Left lobe of liver (tissue), 2 donors: ENCODE results near the gene OR2V1. TPM values are rescaled to one million over a fixed set of nuclear protein-coding genes. Genes with fewer than 3 reads are reported as not detected.
"Not testable (repeated sequence)": the region's sequence is repeated elsewhere in the genome, so short reads cannot be mapped to it uniquely, and the experiment has no call there.

Experiments used
- ATAC-seq: fragments of 200-7000 bp; cut with Tn5 transposase; one replicate; pipeline ENCODE4 v1.9.1; 2020; ENCODE audit warnings: mild to moderate bottlenecking, moderate library complexity
- DNase-seq: peaks from one replicate; pipeline ENCODE4 v3.0.0-alpha.2; 2020; ENCODE audit warnings: low spot score
- total RNA-seq: library from RNA; stranded (reverse); gene quantifications from one replicate; pipeline ENCODE4 v1.2.1, GENCODE V29; 2021
- donor health status: DM: no; HTN: no; CAD: no; lungs with moderate emphysema.
- donor health status: DM: no; HTN: yes; CAD: no.

OR2V1 gene
- total RNA-seq, 1 donor from 2014 or later = not detected

DNA sequence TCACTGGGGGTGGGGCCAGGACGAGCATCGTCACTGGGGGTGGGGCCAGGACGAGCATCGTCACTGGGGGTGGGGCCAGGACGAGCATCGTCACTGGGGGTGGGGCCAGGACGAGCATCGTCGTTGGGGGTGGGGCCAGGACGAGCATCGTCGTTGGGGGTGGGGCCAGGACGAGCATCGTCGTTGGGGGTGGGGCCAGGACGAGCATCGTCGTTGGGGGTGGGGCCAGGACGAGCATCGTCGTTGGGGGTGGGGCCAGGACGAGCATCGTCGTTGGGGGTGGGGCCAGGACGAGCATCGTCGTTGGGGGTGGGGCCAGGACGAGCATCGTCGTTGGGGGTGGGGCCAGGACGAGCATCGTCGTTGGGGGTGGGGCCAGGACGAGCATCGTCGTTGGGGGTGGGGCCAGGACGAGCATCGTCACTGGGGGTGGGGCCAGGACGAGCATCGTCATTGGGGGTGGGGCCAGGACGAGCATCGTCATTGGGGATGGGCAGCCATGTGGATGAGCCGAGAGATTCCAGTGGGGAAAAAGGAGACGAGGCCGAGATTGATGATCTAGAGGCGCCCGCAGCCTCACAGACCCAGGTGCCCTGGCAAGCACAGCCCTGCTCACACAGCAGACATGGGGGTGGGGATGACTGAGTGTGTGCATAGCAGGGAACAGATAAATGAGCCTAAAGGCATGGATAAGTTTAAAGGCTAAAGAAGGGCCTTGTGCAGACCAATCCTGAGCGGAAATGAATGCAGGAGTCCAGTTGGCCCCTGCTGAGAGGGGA lies 30.0 kb upstream of the OR2V1 start:
- DNase-seq, ATAC-seq: not testable (repeated sequence)

DNA sequence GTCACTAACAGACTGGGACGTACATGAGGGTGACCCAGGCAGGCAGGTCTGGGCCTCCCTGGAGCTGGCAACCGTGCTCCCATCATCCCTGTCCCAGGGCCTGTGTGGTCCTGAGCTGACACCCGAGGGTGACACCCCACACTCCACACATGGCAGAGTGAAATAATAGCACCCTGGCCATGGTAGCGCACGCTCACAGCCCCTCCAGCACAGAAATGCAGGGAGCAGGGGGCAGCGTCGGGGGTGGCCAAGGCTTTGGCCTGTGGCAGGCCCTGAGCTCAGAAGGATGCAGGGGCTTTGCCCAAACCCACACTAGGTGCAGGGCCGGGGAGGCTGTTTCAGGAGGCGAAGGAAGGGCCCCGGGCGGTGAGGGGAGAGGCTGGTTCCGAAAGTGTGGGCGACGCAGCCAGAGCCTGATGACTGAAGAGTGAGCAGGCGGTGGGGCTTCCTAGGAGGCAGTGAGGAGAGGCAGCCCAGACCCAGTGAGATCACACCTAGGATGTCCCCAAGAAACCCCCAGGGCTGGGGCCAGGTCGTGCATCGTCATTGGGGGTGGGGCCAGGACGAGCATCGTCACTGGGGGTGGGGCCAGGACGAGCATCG lies 29.3 kb upstream of the OR2V1 start:
- peak; percentile 7 for ATAC-seq

DNA sequence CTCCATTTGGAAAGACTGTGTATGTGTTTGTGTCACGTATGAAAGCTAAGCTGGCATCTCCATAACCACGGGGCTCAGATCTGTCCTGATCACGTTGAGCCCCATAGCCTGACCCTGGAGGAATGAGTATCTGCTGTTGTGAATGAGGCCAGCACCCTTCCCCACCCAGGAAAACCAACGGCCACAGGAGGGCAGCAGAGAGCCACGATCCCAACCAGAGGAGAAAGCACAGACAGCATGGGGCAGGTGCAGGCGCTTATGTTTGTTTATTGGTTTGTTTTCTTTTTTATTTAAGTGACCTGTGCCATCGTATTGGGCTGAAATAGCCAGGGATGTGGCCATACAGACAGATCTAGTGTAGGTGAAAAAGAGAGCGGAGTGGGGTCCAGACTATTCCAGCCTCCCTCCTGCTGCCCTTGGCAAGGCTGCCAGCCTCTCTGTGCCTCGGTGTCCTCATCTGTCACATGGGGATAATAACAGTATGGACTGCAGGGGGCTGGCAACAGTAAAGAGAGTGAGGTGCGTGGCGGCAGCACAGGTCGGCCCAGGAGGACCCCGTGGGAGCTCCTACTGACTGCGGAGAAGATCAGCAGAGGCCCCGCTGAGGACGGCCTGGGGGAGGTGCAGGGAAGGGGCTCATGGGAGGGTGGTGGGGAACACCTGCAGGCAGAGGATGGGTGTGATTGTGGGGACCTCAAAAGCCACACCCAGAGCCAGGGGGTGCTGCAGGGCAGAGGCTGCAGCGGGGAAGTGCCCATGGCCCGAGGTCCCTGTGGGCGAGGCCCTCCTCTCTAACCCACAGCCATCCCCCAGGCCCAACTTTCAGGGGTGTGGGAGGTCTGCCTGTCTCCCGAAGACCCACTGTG lies 28.6 kb upstream of the OR2V1 start:
- ATAC-seq (peak; percentile 99), DNase-seq (peak; percentile 89)

More for the DNA sequence above, 29.3 kb upstream of the OR2V1 start:
- DNase-seq = no peak

DNA sequence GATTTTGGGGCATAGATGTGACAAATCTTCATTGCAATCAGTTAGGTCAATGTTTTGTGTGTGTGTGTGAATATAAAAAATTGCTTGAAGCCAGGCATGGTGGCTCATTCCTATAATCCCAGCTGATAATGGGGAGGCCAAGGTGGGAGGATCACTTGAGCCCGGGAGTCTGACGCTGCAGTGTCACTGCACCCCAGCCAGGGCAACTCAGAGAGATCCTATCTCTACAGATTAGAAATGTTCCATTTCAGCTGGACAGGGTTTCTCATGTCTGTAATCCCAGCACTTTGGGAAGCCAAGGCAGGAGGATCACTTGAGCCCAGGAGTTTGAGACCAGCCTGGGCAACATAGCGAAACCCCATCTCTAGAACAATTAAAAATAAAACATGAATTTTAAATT lies 27.9 kb upstream of the OR2V1 start:
- ATAC-seq (no peak), DNase-seq (no peak)

DNA sequence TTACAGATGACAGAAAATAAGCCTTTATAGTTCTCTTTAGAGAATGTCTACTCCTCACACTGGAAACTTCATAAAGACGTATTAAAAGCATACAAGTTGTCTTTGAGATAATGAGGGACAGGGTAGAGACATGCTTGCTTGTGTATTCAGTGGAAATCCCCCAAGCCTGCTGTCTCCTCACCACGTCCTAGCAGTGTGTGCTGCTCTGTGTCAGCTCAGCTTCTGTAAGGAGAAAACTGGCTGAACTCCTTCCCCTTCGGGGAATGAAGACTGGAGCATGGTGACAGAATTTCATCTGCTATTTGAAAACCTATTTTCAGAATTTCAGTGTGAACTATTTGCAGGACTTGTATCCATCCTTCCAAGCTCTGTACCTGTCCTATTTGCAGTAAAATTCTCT lies 25.8 kb upstream of the OR2V1 start:
- DNase-seq = no peak
- no peak for ATAC-seq

DNA sequence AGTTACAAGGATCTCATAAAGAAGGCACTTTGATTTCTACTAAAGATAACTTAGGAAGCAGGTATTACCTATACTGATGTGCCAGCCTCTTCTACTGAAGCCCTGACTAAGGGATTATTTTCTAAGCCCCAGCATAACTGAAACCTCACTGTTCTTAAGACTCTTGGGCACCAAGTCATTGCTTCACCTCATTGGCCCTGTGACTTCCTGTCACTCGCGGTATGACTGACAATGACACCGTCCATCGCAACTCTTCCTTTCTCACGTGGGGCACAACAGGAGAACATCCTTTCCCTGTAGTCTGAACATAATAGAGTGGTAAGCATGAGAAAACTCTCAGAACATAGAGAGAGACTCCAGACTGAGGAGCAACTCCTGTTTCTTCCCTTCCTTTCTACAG lies 22.8 kb upstream of the OR2V1 start:
- ATAC-seq = no peak
- DNase-seq = no peak

DNA sequence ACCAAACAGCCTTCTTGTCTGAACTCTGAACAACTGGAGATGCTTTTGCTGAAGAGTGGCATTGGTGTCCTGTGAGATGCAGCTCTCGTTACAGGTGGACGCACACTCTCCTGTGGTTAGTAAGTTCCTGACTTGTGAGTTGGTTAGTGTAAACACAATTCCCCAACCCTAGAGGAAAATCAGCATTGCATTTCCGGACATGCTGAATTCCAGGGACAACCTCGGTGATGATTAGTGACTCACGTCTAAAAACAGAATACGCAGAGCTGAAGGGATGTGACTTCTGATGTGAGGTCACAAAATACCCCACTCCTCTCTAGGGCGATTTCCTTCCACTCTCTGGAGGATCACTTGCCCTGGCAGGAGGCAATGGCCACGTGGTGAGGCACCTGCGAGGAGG lies 21.4 kb upstream of the OR2V1 start:
- DNase-seq (no peak), ATAC-seq (no peak)

DNA sequence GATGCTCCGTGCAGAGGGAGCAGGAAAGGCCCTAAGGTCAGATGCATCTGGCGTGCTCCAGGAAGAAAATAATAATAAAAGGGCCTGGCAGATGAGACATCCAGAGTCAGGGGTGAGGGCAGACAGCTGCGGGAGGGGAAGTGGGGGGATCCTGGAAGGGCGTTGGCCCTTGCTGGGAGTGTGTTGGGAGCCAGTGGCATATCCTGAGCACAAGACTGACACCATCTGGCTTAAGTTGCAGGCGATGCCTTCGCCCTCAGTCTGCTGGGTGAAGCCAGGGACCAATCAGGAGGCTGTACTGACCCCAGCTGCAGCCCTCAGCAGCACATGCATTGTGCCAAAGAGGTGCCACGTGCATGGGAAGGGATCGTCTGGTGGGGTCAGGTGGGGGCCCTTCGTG lies 20.2 kb upstream of the OR2V1 start:
- ATAC-seq = peak; percentile 45

DNA sequence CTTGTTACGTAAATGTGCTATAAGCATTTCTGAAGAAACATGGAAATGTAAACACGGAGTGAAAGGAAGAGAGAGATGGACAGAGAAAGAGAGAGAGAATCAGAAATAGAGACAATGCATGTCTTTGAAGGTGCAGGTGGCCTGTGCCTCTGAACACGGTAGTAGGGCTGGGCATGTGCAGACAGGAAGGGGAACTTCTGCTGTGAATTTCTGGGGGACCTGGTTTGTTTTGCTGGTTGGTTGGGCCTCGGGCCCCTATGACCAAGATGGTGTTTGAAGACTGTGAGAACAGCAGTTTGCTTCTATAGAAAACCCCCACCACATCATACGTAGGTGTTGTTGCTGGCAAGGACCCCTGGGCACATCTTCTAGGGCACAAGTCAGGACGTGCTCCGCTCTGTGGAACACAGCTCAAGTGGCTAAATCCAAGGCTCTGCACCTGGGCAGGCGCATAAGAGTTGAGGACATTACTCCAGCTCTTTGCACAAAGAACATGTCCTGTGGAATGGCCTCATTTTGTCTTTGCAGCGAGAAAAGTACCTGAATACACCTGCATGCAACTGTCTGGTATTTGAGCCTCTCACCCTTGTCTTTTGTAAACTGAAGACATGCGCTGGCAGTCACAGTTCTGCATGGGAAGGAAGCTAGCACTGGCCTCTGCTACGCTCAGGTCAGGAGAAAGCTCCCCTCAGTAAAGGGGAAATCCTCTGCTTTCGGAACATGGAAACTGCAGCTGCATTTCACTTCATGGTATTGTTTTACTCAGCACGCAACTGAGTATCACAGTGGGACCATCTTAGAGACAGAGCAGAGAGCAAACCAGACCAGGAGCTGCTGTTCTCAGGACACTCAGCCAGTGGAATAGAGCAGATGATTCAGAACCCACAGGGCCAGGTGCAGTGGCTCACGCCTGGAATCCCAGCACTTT lies 19.1 kb upstream of the OR2V1 start:
- ATAC-seq (peak; percentile 26), DNase-seq (no peak)

More for the DNA sequence above, 20.2 kb upstream of the OR2V1 start:
- DNase-seq = no peak

DNA sequence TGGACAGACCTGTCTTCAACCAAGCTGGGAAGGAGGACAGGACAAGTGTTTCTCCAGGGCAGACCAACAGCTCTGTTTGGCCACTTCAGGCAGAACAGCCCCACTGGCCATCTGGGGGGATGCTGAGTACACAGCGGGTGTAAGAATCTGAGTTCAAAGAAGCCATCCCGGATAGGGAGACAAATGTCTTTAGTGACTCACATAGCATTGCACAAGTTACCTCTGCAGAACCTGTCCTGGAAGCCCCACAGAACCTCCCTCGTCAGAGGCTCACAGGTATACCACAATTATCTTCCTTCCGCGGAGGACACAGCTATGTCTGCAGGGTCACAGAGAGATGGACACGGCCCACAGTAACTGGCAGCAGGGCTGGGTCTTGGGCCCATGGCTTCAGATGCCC lies 18.4 kb upstream of the OR2V1 start:
- ATAC-seq (no peak), DNase-seq (no peak)

DNA sequence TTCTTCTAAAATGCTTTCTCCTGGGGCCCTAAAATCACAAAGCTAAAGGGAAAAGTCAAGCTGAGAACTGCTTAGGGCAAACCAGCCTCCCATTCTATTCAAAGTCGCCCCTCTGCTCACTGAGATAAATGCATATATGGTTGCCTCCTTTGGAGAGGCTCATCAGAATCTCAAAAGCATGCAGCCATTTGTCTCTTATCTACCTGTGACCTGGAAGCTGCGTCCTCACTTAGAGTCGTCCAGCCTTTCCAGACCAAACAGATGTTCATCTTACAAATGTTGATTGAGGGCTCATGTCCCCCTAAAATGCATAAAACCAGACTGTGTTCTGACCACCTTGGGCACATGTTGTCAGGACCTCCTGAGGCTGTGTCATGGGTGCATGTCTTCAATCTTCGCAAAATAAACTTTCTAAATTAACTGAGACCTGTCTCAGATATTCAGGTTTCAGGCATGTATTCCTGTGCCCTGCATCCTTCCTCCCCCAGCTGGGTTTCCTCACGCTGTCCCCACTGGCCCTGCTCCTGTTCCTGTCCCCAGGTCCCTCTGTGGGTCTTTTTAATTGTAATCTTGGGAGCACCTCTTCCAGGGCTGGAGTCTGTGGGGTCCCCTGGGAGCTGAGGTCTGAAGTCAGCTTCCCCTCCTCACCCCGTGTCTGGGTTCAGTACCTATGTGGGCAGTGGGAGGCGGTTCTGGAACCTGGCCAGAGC lies 16.1 kb upstream of the OR2V1 start, which contains the start of gene OR2V2:
OR2V2 (plus strand) TSS at position 660 of the 710 bp plus-strand sequence. CDS start 7,357 bp downstream, outside the sequence.
- not testable (repeated sequence) for DNase-seq, ATAC-seq

DNA sequence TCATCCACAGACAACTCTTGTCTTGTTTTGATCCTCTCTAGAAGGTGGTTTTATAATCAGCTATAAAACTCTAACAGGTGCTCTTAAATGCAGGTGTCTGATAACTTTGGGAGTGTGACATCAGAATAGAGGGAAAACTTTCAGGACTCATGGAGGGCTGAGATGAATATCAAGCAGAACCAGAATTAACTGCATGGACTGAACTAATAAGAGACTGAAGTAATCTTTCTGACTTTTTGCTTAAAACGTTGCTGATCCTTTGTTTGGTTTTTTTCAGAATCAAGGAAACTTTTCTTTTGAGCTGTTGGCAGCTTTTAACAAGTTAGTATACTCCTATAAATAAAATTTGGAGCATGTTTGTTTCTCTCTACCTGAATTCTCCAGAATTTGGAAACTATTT lies 14.2 kb upstream of the OR2V1 start:
- no peak for ATAC-seq
- no peak for DNase-seq

DNA sequence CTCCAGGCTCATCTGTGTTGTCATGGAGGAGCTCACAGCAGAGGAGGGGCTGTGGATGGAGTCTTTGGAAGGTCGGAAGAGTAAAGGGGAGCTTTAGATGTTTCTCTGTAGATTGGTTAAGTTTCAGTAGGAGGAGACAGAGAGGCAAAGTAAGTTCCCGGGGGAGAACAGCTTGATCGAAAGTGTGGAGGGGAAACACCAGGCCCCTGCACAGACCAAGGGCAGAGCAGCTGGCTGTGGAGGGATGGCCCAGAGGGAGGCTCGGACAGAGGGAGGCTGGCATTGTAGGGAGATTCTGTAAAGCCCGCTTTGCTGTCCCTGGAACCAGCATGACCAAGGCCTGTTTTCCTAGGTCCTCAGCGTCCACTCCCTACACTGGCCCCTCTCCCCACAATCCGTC lies 11.1 kb upstream of the OR2V1 start:
- DNase-seq (no peak), ATAC-seq (no peak)

DNA sequence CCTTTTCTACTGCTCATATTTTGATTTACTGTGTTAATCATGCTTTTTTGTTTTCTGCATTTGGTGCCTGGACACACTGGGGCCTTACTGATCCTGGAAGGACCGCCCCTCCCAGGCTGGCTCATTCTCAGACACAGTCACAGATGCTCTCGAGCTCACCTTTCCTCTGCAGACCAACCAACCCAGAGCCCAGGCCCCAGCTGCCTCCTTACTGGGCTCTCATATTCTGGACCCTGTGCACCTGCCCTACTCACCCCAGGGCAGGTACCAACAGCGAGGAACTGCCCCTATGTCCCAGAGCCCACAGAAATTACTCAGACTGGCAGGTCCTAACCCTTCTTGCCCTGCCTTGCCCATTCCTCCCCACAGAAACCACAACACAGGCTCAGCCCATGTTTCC lies 9.8 kb upstream of the OR2V1 start:
- ATAC-seq = no peak
- DNase-seq = no peak

DNA sequence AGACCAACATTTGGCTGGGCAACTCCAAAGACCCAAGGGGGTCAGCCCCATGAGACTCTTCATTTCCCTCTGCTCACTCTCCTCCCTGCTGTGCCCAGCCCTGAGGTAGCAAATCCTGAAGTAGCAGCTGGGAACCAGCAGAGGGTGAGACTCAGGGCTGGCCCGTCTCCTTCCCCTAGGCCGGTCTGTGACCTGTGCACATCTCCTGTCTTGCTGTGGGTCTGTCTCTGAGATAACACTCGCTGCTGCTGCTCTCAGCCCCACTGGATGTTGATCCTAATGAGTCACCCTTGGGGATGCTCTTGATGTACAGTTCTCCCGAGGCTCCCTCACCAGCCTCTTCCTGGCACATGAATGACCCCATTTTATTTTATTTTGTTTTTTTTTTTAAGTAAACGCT lies 7.3 kb upstream of the OR2V1 start:
- DNase-seq (peak; percentile 28), ATAC-seq (no peak)

DNA sequence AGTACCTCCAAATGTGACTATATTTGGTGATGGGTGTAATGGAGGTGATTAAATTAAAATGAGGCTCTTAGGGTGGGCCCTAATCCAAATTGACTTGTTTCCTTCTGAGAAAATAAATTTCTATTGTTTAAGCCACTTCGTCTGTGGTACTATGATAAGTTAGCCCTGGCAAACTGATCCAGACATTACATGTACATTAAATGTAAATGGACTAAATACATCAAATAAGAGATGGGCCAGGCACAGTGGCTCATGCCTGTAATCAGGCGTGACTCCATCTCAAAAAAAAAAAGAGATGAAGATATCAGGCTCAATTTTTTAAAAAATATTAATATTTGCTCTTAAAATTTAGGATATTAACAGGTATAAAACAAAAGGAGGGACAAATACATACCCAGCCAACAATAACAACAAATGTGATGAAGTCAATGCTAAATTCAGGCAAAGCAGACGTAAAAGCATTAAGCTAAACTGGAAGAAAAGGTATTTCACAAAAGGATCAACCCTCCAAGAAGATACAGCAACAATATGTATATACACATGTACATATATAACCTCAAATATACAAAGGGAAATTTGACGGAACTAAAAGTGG lies 5.5 kb upstream of the OR2V1 start:
- ATAC-seq (no peak), DNase-seq (no peak)

DNA sequence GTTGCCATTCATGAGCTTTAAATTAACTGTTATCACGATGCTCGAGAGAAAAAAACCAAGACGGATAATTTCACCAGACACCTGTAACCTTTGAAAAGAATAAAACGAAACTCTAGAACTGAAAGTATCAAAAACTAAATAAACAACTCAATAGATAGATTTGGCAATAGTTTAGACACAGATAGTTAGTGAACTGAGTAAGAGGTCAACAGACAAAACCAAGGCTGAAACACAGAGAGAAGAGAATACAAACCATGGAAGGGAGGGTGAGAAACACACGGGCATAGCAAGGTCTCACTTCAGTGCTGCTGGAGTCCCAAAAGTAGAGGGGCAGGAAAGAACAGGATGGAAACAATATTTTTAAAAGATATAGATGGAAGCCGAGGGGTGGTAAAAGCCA lies 3.3 kb upstream of the OR2V1 start:
- DNase-seq = no peak
- ATAC-seq = peak; percentile 62

DNA sequence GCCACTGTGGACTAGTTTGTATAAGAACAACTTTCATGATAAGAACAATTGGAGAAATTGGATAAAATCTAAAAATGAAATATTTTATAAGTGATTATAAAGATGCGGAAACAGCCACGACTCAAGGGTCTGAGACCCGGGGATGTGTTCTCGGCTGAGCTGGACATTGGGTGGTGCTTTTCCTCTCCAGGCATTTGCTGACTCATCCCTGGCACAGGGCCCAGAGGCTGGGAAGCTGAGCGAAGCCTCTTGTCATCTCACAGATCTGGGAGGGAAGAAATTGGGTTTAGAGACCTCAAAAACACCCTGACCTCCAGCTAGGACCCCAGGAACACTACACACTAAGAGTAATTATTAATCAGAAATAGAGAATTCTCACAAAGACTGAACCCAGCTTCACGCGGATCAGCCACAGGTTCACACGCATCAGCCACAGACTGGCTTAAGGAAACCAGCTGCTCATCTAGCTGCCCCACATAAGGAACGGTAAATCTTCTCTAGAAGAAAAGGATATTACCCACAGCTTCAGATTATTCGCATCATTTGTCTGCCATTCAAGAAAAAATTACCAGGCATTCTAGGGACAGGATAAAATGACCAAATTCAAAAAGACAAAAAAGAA lies 2.8 kb upstream of the OR2V1 start:
- peak; percentile 61 for ATAC-seq
- DNase-seq = peak; percentile 72

DNA sequence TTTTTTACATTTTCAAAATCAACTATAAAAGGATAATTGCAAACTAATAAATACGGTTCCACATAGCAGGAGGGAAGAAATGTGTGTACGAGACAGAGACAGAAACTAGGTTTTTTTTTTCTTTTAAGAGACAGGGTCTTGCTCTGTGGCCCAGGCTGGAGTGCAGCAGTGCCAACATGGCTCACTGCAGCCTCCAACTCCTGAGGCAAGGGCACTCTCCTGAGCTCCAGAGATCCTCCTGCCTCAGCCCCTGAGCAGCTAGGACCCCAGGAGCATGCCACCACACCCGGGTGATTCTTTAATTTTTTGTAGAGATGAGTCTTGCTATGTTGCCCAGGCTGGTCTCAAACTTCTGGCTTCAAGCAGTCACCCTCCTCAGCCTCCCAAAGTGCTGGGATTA lies 2.1 kb upstream of the OR2V1 start:
- peak; percentile 6 for DNase-seq
- no peak for ATAC-seq
